G401.6 (cell line): ENCODE data around the gene ITPKB.
"Not testable (repeated sequence)": the region's sequence is repeated elsewhere in the genome, so short reads cannot be mapped to it uniquely, and the experiment has no call there.

Experiments
- FAIRE-seq: peaks from 2 replicates; lab custom pipeline; 2012; peaks lifted over from hg19 to GRCh38; lab: Jason Lieb, UNC

The ITPKB gene

DNA sequence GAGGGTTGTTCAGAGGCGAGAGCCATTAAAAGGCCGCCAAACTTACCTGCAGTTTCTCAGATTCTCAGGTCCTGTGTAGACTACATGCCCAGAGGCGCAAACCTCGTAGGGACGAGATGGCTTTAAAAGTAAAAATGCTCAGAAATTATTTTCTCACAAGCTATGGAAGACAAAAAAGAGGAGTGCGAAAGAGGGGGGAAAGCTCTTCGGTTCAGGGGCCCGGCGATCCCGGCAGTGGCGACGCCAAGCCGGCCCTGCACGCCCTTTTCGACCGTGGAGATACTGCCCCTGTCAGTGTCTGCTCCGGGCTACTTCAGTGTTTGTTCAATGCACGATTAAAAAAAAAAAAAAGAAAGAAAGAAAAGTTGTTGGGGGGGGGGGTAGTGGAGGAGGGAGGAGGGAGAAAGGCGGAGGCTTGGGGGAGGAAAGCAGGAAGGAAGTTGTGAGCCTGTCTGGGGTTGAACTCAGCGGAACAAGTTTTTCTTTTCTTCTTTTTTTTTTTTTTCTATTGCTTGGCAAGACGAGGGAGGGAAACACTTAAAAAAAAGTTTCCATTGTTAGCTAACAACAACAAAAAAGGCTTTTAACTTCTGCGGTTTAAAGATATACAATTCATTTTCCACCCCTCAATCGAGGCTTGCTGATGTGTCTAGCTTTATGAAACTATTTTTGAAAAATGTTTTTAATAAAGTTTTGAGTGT is at the start of gene ITPKB:
ITPKB (minus strand) TSS at position 288 of the 701 bp plus-strand sequence. CDS start 1,824 bp downstream, outside the sequence.
- FAIRE-seq: no peak

DNA sequence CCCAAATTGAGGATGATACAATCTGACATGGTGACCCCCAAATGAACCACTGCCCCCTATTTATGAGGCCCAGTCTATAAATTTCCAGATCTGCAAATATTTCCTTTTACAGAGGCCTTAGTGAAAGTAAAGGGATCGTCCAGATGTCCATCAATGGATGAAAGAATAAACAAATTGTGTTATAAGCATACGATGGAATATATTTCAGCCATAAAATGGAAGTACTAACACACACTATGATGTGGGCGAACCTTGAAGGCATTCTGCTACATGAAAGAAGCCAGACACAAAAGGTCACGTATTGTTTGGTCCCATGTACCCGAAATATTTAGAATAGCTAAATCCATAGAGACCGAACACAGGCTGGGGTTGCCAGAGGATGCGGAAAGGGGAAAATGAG is 48.6 kb upstream of the ITPKB start:
- FAIRE-seq: no peak

DNA sequence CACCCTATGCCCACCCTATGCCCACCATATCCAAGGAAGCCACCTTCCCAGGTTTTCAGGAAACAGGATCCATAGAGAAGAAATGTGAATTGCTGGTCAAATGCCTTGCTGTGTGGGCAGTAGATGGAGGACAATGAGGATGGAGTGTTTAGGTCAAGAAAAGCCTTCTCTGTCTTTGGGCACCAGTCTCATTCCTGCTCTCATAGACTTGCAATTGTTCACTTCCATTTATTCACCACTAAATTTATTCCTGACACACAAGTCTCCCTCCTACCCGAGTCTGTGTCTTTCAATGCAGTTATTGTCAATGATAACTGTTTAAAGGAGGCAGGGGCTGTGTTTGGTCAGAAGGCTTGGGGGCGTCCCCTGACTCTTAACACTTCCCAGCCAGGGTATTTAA is 48.0 kb upstream of the ITPKB start:
- FAIRE-seq: no peak

DNA sequence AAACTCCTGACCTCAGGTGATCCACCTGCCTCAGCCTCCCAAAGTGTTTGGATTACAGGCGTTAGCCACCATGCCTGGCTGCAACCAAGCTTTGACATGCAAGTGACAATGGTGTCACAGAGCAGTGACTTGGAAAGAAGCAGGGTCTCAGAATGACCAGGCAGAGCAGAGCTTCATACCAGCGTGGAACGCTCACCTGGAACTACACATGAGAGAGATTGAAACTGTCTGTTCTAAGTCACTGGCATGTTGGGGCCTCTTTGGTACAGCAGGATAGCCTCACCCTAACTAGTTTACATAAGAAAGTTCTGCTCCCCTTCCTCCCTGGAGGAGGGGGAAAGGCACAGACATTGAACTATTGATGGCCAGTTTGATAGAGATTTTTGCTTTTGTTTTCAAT is 47.5 kb upstream of the ITPKB start:
- no peak for FAIRE-seq

DNA sequence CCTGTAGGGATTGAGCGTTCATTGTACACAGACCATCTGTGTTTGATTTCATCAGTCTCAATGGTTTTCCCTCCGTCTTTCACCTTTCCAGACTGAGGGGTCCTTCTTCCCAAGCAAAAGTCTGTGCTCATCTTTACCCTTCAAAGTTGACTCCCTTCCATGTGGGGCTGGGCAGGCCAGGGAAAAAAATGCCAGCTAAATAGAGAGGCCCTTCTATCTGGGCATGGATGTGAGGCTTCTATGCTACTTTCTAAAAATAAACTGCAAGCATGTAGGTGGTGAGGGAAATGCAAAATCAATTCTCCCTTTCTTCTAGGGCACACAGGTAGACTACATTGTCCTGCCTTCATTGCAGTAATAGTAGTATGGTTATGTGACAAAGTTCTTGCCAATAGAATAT is 46.7 kb upstream of the ITPKB start:
- FAIRE-seq: no peak

DNA sequence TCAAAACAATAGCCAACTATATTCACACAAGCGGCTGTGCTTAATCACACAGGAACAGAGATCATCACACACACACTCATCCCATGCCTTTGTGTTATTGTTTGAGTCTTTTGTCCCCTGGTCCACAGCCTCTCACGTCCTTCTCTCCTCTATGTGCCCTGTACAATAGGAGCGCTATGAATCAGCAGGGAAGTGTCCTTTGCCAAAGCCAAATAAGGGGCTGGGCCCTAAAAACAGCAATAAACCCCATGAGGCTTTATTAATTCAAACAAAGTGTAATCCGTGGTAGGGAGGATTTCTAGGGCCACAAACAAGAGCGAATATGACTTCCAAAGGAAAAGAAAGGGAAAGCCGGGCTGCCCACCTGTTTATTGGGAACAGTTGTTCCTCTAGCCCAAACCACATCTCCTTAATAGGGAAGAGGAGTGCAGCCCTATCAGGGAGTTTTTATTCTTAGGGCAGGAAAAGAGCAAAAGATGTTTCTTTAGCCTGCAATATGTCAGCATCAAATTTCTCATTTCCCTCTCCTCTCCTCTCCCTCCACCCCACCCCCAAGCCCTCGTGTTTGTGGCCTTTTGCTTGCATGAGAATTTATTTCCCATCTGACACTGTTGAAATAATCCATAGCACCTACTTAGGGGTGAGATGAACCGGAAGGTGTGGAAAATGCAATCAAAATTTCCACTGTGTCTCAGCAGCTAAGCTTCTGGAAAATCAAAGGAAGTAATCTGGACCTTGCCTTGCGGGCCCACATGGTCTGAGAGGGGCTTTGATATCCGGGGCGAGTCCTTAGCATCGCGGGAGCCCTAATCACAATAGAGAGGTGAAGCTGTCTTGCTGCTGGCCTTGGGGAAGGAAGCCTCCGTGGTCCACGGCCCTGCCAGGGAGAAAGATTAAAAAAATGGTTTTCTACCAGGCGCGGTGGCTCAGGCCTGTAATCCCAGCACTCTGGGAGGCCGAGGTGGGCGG is 45.3 kb upstream of the ITPKB start:
- FAIRE-seq: no peak

DNA sequence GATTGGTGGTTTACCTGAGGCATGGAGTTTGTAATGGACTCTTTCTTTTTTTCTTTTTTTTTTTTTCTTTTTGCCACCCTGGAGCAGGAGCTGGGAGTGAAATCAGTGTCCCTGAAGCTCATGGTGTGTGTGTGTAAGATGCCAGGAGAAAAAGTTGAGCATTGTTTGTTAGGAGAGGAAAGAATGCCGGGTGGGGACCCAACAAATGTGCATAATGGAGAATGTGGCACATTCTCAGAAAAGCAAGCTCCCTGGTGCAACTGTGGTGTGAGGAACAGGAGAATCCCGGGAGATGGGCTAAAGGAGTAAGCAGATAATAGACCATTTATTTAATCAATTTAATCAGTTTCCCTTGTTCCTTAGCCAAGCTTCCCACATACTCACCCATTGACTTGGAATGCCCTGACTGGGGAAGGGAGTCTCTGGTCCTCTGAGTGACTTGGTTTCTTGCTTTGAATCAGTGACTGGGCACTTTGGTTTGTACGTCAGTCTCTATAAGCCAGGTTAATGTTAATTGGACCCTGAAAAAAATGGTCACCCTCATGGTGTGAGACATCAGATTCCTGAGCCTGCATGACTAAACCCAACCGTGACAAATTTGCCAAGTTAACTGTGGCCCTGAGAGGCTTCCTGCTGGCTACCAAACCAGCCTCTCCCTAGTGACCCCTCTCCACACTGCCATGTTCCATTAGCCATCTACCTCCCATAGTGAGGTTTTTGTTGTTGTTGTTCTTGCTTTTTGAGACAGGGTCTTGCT is 43.9 kb upstream of the ITPKB start:
- no peak for FAIRE-seq

DNA sequence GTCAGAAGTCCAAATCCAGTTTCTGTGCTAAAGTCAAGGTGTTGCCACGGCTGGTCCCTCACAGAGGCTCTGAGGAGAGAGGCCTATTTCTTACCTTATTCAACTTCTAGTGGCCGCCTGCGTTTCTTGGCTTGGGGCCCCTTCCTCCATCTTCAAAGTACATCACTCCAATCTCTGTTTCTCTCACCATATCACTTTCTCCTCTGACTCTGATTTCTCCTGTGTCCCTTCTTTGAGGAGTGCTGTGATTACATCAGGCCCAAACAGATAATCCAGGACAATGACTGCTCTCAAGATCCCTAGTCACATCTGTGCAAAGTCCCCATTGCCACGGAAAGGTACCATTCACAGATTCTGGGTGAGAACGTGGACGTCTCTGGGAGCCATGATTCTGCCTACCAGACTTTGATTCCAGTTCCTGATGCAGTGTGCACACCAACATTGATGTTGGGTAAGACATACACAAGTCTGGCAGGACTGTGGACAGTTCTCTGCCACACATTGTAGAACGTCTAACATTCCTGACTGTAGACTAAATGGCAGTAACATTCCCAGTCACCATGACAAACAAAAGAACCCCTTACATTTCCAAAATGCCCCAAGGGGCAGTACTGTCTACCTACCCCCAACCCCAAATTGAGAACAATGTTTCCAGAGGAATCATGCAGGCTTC is 43.0 kb upstream of the ITPKB start:
- no peak for FAIRE-seq

DNA sequence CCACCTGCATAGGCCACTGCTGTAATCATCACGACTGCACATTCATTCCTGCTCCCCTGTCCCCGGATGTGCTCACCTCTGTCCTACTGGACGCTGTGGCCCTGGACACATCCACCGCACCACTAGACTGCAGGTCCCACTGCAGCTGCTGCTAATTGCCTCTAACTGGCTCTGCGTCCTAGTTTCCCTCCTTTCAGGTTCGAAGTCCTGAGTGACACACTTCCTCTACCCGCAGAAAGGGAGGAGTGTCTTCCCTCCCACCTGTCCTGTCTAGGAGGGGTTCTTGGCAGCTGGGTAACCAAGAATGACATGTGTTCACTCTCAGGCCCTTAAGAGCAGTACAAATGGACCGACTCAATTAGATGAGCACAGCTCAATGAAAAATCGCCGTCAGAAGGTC is 40.5 kb upstream of the ITPKB start:
- no peak for FAIRE-seq

DNA sequence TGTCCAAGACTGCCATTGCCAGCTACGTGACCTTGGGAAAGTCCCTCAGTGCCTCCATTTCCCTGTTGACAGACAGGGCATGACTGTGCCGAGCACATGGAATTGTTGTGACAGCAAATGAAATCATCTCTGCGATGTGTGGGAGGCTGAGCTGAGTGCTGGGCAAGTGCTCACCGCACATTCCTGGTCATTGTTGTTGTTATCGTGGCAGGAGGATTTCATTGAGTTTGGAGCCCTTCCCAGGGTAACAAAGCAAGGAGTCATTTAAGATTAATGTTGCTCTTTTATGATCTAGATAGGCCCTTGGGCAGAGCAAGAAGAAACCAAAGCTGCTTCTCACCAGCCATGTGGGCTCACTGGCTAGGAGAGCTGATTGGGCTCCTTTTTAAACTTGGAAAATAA is 39.6 kb upstream of the ITPKB start:
- no peak for FAIRE-seq

DNA sequence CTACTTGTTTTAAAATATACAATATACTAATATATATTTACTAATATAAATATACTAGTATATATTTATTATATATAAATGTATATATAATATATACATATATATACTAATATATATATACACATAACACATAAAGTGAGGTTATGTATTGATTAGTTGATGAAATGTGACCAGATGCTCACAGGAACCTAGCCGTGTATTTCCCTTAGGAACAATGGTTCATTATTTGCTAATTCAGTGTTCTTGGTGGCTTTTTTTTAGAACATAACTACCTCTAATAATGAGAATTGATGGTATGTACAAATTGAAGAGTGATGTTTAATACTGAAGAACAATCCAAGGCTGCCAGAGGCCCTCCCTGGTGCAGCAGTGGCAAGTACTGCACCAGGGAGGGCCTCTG is 37.9 kb upstream of the ITPKB start:
- peak; percentile 25 for FAIRE-seq

DNA sequence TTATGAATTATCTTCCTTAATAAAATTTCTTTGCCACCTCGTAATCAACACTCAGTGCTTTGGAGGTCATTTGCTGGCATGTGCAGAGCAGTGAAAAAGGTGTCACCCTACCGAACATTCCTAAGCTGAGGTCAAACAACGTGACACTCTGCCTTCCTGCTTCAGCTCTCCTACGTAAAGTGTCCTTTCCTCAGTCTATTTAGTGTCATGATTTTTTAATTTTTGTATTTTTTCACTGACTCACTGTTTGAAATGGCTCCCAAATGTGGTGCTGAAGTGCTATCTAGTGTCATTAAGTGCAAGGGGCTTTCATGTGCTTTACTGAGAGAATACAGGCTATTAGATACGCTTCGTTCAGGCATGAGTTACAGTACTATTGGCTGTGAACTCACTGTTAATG is 37.0 kb upstream of the ITPKB start:
- no peak for FAIRE-seq

DNA sequence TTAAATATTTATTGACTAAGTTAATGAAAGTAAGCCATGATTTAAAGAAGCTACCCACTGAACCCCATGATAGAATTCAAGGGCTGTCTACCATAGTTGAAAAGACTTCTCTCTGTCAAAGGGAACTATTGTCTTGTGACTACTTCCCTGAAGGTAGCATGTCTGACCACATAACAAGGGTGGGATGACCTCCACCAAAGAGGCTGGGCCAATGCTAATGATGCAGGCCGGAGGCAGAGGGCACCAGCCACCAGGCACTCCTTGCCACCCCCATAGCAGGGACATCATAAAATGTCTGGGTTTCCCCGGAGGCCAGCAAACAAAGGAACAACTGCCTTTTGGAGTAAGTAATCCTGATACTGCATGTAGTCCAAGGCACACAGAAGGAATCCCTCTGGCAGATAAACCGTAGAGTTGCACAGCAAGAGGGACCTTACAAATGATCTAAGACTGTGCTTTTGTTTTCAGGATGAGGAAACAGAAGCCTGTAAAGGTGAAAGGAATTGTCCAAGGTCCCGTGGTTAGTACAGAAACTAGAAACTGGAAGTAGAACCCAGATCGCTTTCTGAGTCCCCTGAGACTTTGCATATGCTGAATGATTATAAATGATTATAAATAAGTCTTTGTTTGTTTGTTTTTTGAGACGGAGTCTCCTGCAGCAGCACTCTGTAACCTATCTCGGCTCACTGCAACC is 33.5 kb upstream of the ITPKB start:
- FAIRE-seq: no peak

DNA sequence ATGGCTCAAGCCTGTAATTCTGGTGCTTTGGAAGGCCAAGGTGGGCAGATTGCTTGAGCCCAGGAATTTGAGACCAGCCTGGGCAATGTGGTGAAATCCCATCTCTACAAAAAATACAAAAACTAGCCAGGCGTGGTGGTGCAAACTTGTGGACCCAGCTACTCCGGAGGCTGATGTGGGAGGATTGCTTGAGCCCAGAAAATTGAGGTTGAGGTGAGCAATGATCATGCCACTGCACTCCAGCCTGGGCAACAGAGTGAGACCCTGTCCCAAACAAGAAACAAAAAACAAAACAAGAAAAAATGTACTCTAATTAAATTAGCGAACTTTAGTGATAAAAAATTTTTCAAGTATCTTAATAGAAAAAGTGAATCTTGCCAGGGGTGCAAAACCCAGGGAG is 28.1 kb upstream of the ITPKB start:
- not testable (repeated sequence) for FAIRE-seq

DNA sequence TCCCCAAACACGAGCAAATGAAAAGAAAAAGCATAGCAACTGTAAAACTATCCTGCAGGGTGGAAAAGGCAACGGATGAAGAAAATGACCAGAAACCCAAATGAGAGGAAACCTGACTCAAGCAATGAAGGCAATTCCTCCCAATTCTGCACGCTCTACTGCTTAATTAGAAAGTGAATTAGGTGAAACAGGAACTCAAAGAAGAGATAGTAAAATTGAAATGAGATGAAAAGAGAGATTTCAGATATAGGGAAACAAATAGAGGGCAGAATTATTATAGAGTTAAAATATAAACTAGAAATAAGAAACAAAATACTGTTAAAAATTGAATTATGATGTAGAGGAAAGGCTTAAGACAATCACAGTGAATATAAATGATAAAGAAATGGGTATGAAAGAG is 27.5 kb upstream of the ITPKB start:
- FAIRE-seq: no peak

DNA sequence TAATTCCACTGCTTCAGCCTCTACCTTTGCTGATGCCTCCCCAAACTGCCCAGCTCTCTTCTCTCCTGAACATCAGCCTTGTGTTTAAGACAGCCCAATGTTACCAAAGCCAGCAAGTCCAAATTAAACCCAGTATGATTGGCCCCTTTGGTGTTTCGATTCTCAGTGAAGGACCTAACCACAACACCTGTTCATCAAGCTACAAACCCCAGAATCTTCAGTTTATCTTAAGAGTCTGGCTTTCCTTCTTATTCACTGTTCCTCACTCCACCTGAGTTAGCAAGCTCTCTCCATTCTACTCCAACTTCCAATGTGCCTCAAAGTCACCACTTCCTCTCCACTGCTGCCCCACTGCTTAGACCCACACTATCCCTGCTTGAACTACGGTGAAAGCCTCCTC is 25.5 kb upstream of the ITPKB start:
- FAIRE-seq: no peak

DNA sequence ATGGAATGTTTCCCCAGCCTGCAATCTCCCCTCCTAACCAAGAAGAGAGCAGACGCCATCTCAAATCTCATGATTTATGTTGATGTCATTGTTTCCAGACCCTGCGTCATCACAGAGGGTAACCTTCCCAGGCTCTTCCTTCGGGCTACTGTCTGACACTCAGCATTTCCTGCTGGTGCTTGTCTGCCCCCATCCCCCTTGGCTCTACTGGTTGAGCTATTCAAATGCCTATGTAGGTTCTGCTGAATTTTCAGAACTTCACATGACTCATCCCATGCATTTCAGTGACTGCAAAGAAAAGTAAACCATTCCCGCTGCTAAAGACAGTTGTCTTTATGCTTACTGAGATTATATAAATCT is 24.8 kb upstream of the ITPKB start:
- no peak for FAIRE-seq

DNA sequence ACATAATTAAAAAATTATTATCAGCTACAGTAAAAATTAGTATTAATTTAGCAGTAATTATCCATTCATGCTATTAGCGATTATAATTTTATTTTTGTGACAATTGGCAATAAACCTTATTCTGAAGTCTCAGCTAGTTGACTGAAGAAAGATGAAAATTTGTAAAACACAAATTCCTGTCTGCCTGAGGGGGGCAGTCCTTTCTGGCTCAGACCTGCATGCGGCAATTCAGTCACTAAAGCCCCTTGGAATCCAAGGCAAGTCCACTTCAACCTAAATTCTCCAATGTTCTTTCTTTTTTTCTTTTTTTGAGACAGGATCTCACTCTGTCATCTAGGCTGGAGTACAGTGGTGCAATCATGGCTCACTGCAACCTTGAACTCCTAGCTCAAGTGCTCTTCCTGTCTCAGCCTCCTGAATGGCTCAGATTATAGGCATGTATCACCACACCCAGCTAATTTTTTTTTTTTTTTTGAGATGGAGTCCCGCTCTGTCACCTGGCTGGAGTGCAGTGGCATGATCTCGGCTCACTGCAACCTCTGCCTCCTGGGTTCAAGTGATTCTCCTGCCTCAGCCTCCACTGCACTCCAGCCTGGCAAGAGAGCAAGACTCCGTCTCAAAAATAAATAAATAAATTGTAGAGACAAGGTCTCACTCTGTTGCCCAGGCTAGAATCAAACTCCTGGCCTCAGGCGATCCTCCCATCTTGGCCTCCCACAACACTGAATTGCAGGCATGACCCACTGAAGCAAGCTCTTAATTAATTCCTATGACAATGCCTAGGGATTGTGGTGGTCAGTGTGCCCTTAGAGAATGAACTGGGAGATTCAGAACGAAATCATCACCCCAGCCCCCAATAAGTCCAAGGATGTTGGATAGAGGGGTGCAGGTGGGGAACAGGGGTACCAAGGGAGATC is 24.2 kb upstream of the ITPKB start:
- FAIRE-seq: no peak

DNA sequence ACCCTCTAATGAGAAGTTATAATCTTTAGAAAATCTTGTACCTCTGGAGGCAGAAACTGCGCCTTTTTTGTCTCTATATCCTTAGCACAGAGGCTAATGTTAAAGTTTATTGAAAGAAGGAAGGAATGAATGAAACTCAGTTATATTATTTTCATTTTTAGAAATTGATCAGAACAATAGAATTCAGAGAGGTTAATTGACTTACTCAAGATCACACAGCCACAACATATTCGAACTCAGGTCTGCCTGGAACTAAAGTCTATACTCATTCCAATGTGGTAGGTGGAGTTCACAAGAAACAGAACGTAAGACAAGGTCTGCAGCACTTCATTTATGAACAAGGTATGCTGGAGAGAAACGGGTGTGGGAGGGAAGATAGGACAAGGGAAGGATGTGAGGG is 23.0 kb upstream of the ITPKB start:
- no peak for FAIRE-seq

DNA sequence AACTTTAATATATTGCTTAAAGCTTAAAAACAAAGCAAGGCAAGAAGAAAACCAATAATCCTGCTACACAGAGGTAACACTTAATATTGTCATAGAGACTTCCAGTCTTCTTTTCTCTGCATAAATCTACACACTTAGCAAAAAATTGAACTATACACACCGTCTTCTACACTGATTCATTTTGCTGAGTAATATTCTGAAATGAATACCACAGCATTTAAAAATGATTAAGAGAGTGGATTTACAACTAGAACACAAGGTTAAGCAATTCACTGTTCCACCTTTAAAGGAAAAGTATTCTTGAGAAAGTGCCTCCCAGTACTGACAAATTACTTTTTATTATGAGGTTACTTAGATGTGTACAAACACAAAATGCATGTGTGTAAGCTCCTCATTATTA is 22.2 kb upstream of the ITPKB start:
- no peak for FAIRE-seq
